NB4 (cell line): Measurements from ENCODE around the gene KCNIP4.

Experiments
- MYC ChIP-seq: IDR thresholded peaks from 2 replicates; pipeline ENCODE4 v1.6.1; 2011; ENCODE audit warnings: low read depth, low read length
- POLR2A ChIP-seq: IDR thresholded peaks from 2 replicates; pipeline ENCODE4 v1.6.1; 2011; ENCODE audit warnings: mild to moderate bottlenecking; ENCODE audit not compliant: insufficient read length; ENCODE audit errors: extremely low read depth
- TF ChIP-seq, protein P1 (sequence below): IDR thresholded peaks from one replicate; pipeline ENCODE4 v1.5.1; 2012; ENCODE audit warnings: low read depth, low read length

DNA sequence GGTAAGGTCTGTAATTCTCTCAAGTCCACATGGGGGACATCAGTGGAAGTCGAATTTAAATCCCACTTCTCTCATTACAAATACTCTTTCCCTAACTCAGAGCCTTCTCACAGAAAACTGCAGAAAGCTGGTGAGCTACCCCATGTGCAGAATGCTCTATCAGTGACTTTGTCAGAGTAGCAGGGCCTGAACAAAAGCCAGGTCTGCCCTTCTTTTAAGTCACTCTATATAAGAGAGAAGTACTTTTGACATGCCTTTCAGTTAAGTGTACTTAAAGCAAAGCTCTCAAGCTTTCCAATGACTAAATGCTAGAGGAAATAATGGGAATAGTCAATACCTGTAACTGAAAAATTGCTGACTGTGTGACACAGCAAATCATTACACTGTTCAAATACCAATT is 323.1 kb downstream of the KCNIP4 start:
- TF ChIP-seq, protein P1, sequence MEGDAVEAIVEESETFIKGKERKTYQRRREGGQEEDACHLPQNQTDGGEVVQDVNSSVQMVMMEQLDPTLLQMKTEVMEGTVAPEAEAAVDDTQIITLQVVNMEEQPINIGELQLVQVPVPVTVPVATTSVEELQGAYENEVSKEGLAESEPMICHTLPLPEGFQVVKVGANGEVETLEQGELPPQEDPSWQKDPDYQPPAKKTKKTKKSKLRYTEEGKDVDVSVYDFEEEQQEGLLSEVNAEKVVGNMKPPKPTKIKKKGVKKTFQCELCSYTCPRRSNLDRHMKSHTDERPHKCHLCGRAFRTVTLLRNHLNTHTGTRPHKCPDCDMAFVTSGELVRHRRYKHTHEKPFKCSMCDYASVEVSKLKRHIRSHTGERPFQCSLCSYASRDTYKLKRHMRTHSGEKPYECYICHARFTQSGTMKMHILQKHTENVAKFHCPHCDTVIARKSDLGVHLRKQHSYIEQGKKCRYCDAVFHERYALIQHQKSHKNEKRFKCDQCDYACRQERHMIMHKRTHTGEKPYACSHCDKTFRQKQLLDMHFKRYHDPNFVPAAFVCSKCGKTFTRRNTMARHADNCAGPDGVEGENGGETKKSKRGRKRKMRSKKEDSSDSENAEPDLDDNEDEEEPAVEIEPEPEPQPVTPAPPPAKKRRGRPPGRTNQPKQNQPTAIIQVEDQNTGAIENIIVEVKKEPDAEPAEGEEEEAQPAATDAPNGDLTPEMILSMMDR = no peak
- TF ChIP-seq POLR2A = no peak
- no peak for TF ChIP-seq MYC
